ENCODE measurements around the gene PHC1. TPM values are rescaled to one million over a fixed set of nuclear protein-coding genes. Genes with fewer than 3 reads are reported as not detected.
A peak's percentile ranks its signal among the peaks of the same experiment; 100 is the strongest.

Gene PHC1
- total RNA-seq, 2 experiments from 2014 or later: 33.6 to 52.2 TPM

- H3K4me1 ChIP-seq (ENCODE audit: insufficient read depth, low read length, poor library complexity, severe bottlenecking): peaks cover 10% of the 10 kb centered on the region
- no TSS peak for BruUV-seq (replicated peaks)
- CTCF ChIA-PET (ENCODE audit: unreplicated experiment): no interaction called here
Observed at GRCh38 chr12:8903646-8904045, 10.7 kb upstream of the PHC1 start.

GRCh38 chr12:8904665-8905064 lies 9.6 kb upstream of the PHC1 start:
- H3K79me2 ChIP-seq (ENCODE audit: insufficient read depth, low read depth, low read length): no peaks in the 10 kb centered on the region
- no peak overlapping the region for H3K27ac ChIP-seq (ENCODE audit: low read depth, low read length, poor library complexity, severe bottlenecking)
- no TSS peak for BruUV-seq (replicated peaks)
- DNase-seq (ENCODE audit: low spot score): no peak
- peaks cover 10% of the 10 kb centered on the region for H3K4me1 ChIP-seq (ENCODE audit: insufficient read depth, low read length, poor library complexity, severe bottlenecking)
- H3K4me3 ChIP-seq (ENCODE audit: low read depth, low read length, poor library complexity, severe bottlenecking): no peak overlapping the region
- ChIA-PET POLR2A (no interaction called here), CTCF (ENCODE audit: unreplicated experiment) (no interaction called here)
- intact Hi-C loops (cut with micrococcal nuclease; ENCODE audit: unreplicated experiment): no loop called here
- TF ChIP-seq CTCF (conservative IDR thresholded peaks at IDR 0.05; ENCODE audit: low read length) (no peak), EZH2phosphoT487 (IDR thresholded peaks at IDR 0.05; ENCODE audit: borderline replicate concordance, low read depth, low read length) (no peak)
- no peaks in the 10 kb centered on the region for H3K9me3 ChIP-seq (ENCODE audit: low read length)
- no peaks in the 10 kb centered on the region for H3K9me2 ChIP-seq (ENCODE audit: insufficient read depth, low read length)
- H4K20me1 ChIP-seq (ENCODE audit: insufficient read depth, low read length): no peaks in the 10 kb centered on the region
- peak overlapping the region; percentile 45 for H3K4me2 ChIP-seq (ENCODE audit: low read length)
- H2AFZ ChIP-seq (ENCODE audit: low read length): 0 out of 2 replicates have a peak overlapping the region, but pooled peaks have one; percentile 42
- no peaks in the 10 kb centered on the region for H3K36me3 ChIP-seq (ENCODE audit: insufficient read depth, low read length)

More at GRCh38 chr12:8903646-8904045, 10.7 kb upstream of the PHC1 start:
- H3K27ac ChIP-seq (ENCODE audit: low read depth, low read length, poor library complexity, severe bottlenecking): no peak overlapping the region
- no peaks in the 10 kb centered on the region for H3K36me3 ChIP-seq (ENCODE audit: insufficient read depth, low read length)
- no peaks in the 10 kb centered on the region for H3K9me2 ChIP-seq (ENCODE audit: insufficient read depth, low read length)
- no peaks in the 10 kb centered on the region for H3K9me3 ChIP-seq (ENCODE audit: low read length)
- H4K20me1 ChIP-seq (ENCODE audit: insufficient read depth, low read length): no peaks in the 10 kb centered on the region
- H3K4me2 ChIP-seq (ENCODE audit: low read length): no peak overlapping the region
- H3K4me3 ChIP-seq (ENCODE audit: low read depth, low read length, poor library complexity, severe bottlenecking): no peak overlapping the region
- POLR2A ChIA-PET: no interaction called here
- TF ChIP-seq EZH2phosphoT487 (IDR thresholded peaks at IDR 0.05; ENCODE audit: borderline replicate concordance, low read depth, low read length): no peak
- TF ChIP-seq CTCF (conservative IDR thresholded peaks at IDR 0.05; ENCODE audit: low read length): no peak
- H3K79me2 ChIP-seq (ENCODE audit: insufficient read depth, low read depth, low read length): no peaks in the 10 kb centered on the region
- DNase-seq (ENCODE audit: low spot score): no peak
- intact Hi-C loops (cut with micrococcal nuclease; ENCODE audit: unreplicated experiment): no loop called here
- no peak overlapping the region for H2AFZ ChIP-seq (ENCODE audit: low read length)

- POLR2A ChIA-PET: no interaction called here
- Histone ChIP-seq H3K4me3 (ENCODE audit: low read depth, low read length, poor library complexity, severe bottlenecking) (no peak overlapping the region), H3K36me3 (ENCODE audit: insufficient read depth, low read length) (no peaks in the 10 kb centered on the region), H4K20me1 (ENCODE audit: insufficient read depth, low read length) (no peaks in the 10 kb centered on the region), H3K9me2 (ENCODE audit: insufficient read depth, low read length) (no peaks in the 10 kb centered on the region), H3K4me2 (ENCODE audit: low read length) (no peak overlapping the region), H3K79me2 (ENCODE audit: insufficient read depth, low read depth, low read length) (no peaks in the 10 kb centered on the region), H3K9me3 (ENCODE audit: low read length) (no peaks in the 10 kb centered on the region), H3K4me1 (ENCODE audit: insufficient read depth, low read length, poor library complexity, severe bottlenecking) (peaks cover 10% of the 10 kb centered on the region), H2AFZ (ENCODE audit: low read length) (no peak overlapping the region), H3K27ac (ENCODE audit: low read depth, low read length, poor library complexity, severe bottlenecking) (no peak overlapping the region)
- intact Hi-C loops (cut with micrococcal nuclease; ENCODE audit: unreplicated experiment): no loop called here
- no TSS peak for BruUV-seq (replicated peaks)
- DNase-seq (ENCODE audit: low spot score): no peak
- CTCF ChIA-PET (ENCODE audit: unreplicated experiment): no interaction called here
- TF ChIP-seq CTCF (conservative IDR thresholded peaks at IDR 0.05; ENCODE audit: low read length) (no peak), EZH2phosphoT487 (IDR thresholded peaks at IDR 0.05; ENCODE audit: borderline replicate concordance, low read depth, low read length) (no peak)
Observed at GRCh38 chr12:8905546-8905945, 8.8 kb upstream of the PHC1 start.
